Measurements from ENCODE around the gene LCN6.

GRCh38 chr9:136748201-136748600 is at the start of gene LCN6:
- TF ChIP-seq CTCF (IDR thresholded peaks at IDR 0.05; ENCODE audit: insufficient read depth, low read length, poor library complexity, severe bottlenecking) (no peak), EZH2phosphoT487 (conservative IDR thresholded peaks at IDR 0.05; ENCODE audit: low read length) (no peak)

Measured in SU-DHL-6 (cell line).